Activated CD8-positive, alpha-beta memory T cell treated with anti-CD3 and anti-CD28 coated beads for 4 hours (primary cell): Measurements from ENCODE around the gene PUM1.
"Not testable (repeated sequence)": the region's sequence is repeated elsewhere in the genome, so short reads cannot be mapped to it uniquely, and the experiment has no call there.

Source experiments
- DNase-seq, 2 donors: peaks; one replicate each; pipeline ENCODE4 v3.0.0-alpha.2; 2020; ENCODE audit warnings: low read depth in 2 of 2

The PUM1 gene

GRCh38 chr1:30964706-30965105 is 100.8 kb downstream of the PUM1 start:
- DNase-seq: no peak

- DNase-seq: no peak
Measured at GRCh38 chr1:30962609-30963508, 102.7 kb downstream of the PUM1 start.

- no peak for DNase-seq
Measured at GRCh38 chr1:30957560-30958222, 107.8 kb downstream of the PUM1 start.

- no peak for DNase-seq
Measured at GRCh38 chr1:30955448-30956015, 110.0 kb downstream of the PUM1 start.

GRCh38 chr1:30953685-30954084 is 111.8 kb downstream of the PUM1 start:
- no peak for DNase-seq

- no peak for DNase-seq
Measured at GRCh38 chr1:30952098-30952497, 113.4 kb downstream of the PUM1 start.

GRCh38 chr1:30950700-30951099 is 114.8 kb downstream of the PUM1 start:
- DNase-seq: no peak

- no peak for DNase-seq
Measured at GRCh38 chr1:30950053-30950452, 115.5 kb downstream of the PUM1 start.

- DNase-seq: not testable (repeated sequence)
Measured at GRCh38 chr1:30949487-30949838, 116.1 kb downstream of the PUM1 start.

- not testable (repeated sequence) for DNase-seq
Measured at GRCh38 chr1:30948813-30949486, 116.6 kb downstream of the PUM1 start.

GRCh38 chr1:30948278-30948677 is 117.2 kb downstream of the PUM1 start:
- DNase-seq: no peak

GRCh38 chr1:30947212-30947611 is 118.3 kb downstream of the PUM1 start:
- DNase-seq: no peak

GRCh38 chr1:30942326-30942963 is 123.1 kb downstream of the PUM1 start:
- no peak for DNase-seq

GRCh38 chr1:30940541-30940940 is 125.0 kb downstream of the PUM1 start:
- no peak for DNase-seq

- DNase-seq: no peak
Measured at GRCh38 chr1:30936541-30937171, 128.9 kb downstream of the PUM1 start.

GRCh38 chr1:30935758-30936157 is 129.8 kb downstream of the PUM1 start:
- DNase-seq: not testable (repeated sequence)

GRCh38 chr1:30934613-30935012 is 130.9 kb downstream of the PUM1 start:
- no peak for DNase-seq

GRCh38 chr1:30933874-30934252 is 131.7 kb downstream of the PUM1 start:
- DNase-seq: no peak

GRCh38 chr1:30930631-30931173 is 134.8 kb downstream of the PUM1 start:
- DNase-seq: no peak

GRCh38 chr1:30929944-30930525 is 135.5 kb downstream of the PUM1 start:
- DNase-seq: no peak
